Occipital lobe (tissue), 2 donors: ENCODE data around the gene NBPF4. TPM values are rescaled to one million over a fixed set of nuclear protein-coding genes. Genes with fewer than 3 reads are reported as not detected.
"Not testable (repeated sequence)": the region's sequence is repeated elsewhere in the genome, so short reads cannot be mapped to it uniquely, and the experiment has no call there.

Source experiments
- DNase-seq: peaks from one replicate; lab custom pipeline; 2025; lab: John Stamatoyannopoulos, UW
- total RNA-seq: library from RNA; depleted of rRNA; stranded (reverse); fragments of >200 nt; gene quantifications from one replicate; pipeline ENCODE4 v1.2.3, GENCODE V29; 2014

Gene NBPF4
- 0.16 TPM for total RNA-seq

- DNase-seq: not testable (repeated sequence)
Measured at GRCh38 chr1:108243976-108244375, at the start of gene NBPF4. NBPF4 (minus strand) TSS chr1:108244076; CDS start chr1:108243761, 315 bp downstream.

- DNase-seq: not testable (repeated sequence)
Measured at GRCh38 chr1:108282528-108283257, 38.8 kb upstream of the NBPF4 start.

- DNase-seq: not testable (repeated sequence)
Measured at GRCh38 chr1:108272485-108273327, 28.8 kb upstream of the NBPF4 start.

GRCh38 chr1:108267097-108267496, 23.2 kb upstream of the NBPF4 start:
- not testable (repeated sequence) for DNase-seq

GRCh38 chr1:108261967-108262366, 18.1 kb upstream of the NBPF4 start:
- not testable (repeated sequence) for DNase-seq

- DNase-seq: not testable (repeated sequence)
Measured at GRCh38 chr1:108261519-108261918, 17.6 kb upstream of the NBPF4 start.

- not testable (repeated sequence) for DNase-seq
Measured at GRCh38 chr1:108260578-108261259, 16.8 kb upstream of the NBPF4 start.

GRCh38 chr1:108255426-108255825, 11.6 kb upstream of the NBPF4 start:
- DNase-seq: not testable (repeated sequence)

GRCh38 chr1:108239426-108239825, 4.5 kb downstream of the NBPF4 start:
- DNase-seq: not testable (repeated sequence)

GRCh38 chr1:108235308-108235707, 8.6 kb downstream of the NBPF4 start:
- DNase-seq: not testable (repeated sequence)

GRCh38 chr1:108232183-108232582, 11.7 kb downstream of the NBPF4 start:
- DNase-seq: not testable (repeated sequence)

GRCh38 chr1:108229976-108230375, 13.9 kb downstream of the NBPF4 start:
- DNase-seq: not testable (repeated sequence)

- not testable (repeated sequence) for DNase-seq
Measured at GRCh38 chr1:108227772-108228171, 16.1 kb downstream of the NBPF4 start.

- not testable (repeated sequence) for DNase-seq
Measured at GRCh38 chr1:108226855-108227254, 17.0 kb downstream of the NBPF4 start.

- DNase-seq: not testable (repeated sequence)
Measured at GRCh38 chr1:108223226-108223625, 20.6 kb downstream of the NBPF4 start.

GRCh38 chr1:108217515-108218174, 26.2 kb downstream of the NBPF4 start:
- not testable (repeated sequence) for DNase-seq

GRCh38 chr1:108217007-108217406, 26.9 kb downstream of the NBPF4 start:
- DNase-seq: not testable (repeated sequence)

- not testable (repeated sequence) for DNase-seq
Measured at GRCh38 chr1:108216028-108216890, 27.6 kb downstream of the NBPF4 start.

GRCh38 chr1:108214641-108215465, 29.0 kb downstream of the NBPF4 start:
- not testable (repeated sequence) for DNase-seq
